Fibroblast of the conjunctiva (primary cell): Measurements from ENCODE around the gene GABRQ.
"Not testable (repeated sequence)": the region's sequence is repeated elsewhere in the genome, so short reads cannot be mapped to it uniquely, and the experiment has no call there.

Source experiments
- DNase-seq: peaks from one replicate; pipeline ENCODE4 v3.0.0-alpha.2; 2010; ENCODE audit warnings: low read depth

GABRQ gene

DNA sequence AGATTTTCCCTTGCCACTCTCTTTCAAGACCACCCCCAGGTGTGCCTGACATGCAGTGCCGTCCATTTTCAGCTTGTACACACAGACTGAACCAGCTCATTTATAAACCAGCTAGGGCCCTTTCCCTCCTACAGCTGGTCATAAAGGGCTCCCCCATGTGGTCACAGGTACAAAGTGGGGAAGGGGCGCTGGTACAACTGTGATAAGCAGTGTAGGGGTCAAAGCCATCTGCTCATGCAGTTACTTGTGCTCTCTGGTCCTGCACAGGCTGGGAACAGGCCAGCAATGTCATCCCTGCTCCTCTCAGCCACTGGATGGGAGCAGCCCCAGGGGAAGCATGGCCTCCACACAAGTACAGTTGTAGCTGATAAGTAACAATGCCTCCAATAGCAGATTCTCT, 20.6 kb downstream of the GABRQ start:
- no peak for DNase-seq

DNA sequence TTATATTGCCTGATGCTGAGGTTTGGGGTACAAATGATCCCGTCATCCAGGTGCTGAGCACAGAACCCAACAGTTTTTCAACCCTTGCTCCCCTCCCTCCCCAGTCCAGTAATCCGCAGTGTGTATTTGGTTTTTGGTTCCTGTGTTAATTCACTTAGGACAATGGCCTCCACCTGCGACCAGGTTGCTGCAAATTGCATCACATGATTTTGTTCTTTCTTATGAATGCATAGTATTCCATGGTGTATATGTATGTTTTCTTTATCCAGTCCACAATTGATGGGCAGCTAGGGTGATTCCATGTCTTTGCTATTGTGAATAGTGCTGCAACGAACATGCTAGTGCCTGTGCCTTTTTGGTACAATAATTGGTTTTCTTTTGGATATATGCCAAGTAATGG, 25.4 kb downstream of the GABRQ start:
- no peak for DNase-seq

DNA sequence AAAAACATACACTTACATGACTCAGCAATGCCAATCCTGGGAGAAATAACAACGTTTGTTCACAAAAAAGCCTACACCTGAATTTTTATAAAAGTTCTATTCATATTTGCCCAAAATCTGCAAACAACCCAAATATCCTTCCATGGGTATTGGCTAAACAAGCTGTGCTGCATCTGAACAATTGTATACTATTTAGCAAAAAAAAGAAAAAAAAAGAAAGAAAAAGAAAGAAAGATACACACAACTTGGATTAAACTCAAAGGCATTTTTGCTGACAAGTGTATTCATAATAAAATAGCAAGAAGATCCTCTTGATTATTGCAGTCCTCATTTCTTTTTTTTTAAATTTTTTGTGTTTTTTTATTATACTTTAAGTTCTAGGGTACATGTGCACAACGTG, 36.4 kb downstream of the GABRQ start:
- DNase-seq = no peak

DNA sequence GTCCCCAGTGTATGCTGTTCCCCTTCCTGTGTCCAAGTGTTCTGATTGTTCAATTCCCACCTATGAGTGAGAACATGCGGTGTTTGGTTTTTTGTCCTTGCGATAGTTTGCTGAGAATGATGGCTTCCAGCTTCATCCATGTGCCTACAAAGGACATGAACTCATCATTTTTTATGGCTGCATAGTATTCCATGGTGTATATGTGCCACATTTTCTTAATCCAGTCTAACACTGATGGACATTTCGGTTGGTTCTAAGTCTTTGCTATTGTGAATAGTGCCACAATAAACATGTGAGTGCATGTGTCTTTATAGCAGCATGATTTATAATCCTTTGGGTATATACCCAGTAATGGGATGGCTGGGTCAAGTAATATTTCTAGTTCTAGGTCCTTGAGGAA, 37.0 kb downstream of the GABRQ start:
- DNase-seq = not testable (repeated sequence)

DNA sequence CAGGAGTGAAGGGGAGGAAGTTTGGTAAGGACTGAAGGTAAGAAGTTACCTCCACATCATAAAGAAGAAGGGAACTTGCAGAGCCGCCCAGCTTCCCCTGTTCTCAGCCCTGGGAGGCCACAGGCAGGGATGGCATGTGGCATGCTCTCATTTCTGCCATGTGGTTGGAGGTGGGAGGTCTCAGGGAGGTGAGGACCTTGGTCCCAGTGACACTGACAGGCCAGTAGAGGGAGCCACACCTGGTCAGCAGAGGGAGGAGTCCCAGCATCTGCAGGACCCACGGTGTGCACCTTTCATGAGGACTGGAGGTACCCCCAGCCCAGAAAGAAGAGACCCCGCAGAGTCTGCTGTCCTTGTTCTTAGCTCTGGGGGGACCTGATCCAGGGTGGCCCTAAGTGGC, 43.3 kb downstream of the GABRQ start:
- not testable (repeated sequence) for DNase-seq

- not testable (repeated sequence) for DNase-seq
Measured at GRCh38 chrX:152697952-152698931, 60.5 kb downstream of the GABRQ start, which contains the start of gene MAGEA3. Gene MAGEA3, plus strand, starts transcription at chrX:152698794. Its CDS starts 2,039 bp downstream, at chrX:152700833.

- DNase-seq = not testable (repeated sequence)
Measured at GRCh38 chrX:152700390-152700789, 62.7 kb downstream of the GABRQ start.

GRCh38 chrX:152706500-152706899, 68.8 kb downstream of the GABRQ start:
- not testable (repeated sequence) for DNase-seq
